ENCODE results near the gene CCND2.

- TF ChIP-seq, protein P1, sequence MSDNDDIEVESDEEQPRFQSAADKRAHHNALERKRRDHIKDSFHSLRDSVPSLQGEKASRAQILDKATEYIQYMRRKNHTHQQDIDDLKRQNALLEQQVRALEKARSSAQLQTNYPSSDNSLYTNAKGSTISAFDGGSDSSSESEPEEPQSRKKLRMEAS (CRISPR knock-in tag; IDR thresholded peaks at IDR 0.05): no peak
- no peak for TF ChIP-seq TEAD1 (CRISPR knock-in tag; IDR thresholded peaks at IDR 0.05)
- TF ChIP-seq, protein P2, sequence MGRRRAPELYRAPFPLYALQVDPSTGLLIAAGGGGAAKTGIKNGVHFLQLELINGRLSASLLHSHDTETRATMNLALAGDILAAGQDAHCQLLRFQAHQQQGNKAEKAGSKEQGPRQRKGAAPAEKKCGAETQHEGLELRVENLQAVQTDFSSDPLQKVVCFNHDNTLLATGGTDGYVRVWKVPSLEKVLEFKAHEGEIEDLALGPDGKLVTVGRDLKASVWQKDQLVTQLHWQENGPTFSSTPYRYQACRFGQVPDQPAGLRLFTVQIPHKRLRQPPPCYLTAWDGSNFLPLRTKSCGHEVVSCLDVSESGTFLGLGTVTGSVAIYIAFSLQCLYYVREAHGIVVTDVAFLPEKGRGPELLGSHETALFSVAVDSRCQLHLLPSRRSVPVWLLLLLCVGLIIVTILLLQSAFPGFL (CRISPR knock-in tag; IDR thresholded peaks at IDR 0.05; ENCODE audit: borderline replicate concordance): no peak
- TF ChIP-seq, protein P3, sequence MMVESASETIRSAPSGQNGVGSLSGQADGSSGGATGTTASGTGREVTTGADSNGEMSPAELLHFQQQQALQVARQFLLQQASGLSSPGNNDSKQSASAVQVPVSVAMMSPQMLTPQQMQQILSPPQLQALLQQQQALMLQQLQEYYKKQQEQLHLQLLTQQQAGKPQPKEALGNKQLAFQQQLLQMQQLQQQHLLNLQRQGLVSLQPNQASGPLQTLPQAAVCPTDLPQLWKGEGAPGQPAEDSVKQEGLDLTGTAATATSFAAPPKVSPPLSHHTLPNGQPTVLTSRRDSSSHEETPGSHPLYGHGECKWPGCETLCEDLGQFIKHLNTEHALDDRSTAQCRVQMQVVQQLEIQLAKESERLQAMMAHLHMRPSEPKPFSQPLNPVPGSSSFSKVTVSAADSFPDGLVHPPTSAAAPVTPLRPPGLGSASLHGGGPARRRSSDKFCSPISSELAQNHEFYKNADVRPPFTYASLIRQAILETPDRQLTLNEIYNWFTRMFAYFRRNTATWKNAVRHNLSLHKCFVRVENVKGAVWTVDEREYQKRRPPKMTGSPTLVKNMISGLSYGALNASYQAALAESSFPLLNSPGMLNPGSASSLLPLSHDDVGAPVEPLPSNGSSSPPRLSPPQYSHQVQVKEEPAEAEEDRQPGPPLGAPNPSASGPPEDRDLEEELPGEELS (CRISPR knock-in tag; IDR thresholded peaks at IDR 0.05): no peak
- TF ChIP-seq CTCF (IDR thresholded peaks at IDR 0.05): no peak
- no peak for TF ChIP-seq ATF1 (CRISPR knock-in tag; IDR thresholded peaks at IDR 0.05)
- no peak for TF ChIP-seq CBFB (CRISPR knock-in tag; IDR thresholded peaks at IDR 0.05; ENCODE audit: low read depth)
- TF ChIP-seq FOXJ3 (CRISPR knock-in tag; IDR thresholded peaks at IDR 0.05; ENCODE audit: borderline replicate concordance): no peak
- no peak for TF ChIP-seq ZNF121 (CRISPR knock-in tag; IDR thresholded peaks at IDR 0.05)
- TF ChIP-seq, protein P4, sequence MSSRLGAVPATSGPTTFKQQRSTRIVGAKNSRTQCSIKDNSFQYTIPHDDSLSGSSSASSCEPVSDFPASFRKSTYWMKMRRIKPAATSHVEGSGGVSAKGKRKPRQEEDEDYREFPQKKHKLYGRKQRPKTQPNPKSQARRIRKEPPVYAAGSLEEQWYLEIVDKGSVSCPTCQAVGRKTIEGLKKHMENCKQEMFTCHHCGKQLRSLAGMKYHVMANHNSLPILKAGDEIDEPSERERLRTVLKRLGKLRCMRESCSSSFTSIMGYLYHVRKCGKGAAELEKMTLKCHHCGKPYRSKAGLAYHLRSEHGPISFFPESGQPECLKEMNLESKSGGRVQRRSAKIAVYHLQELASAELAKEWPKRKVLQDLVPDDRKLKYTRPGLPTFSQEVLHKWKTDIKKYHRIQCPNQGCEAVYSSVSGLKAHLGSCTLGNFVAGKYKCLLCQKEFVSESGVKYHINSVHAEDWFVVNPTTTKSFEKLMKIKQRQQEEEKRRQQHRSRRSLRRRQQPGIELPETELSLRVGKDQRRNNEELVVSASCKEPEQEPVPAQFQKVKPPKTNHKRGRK (CRISPR knock-in tag; IDR thresholded peaks at IDR 0.05; ENCODE audit: borderline replicate concordance): no peak
- TF ChIP-seq ZNF416 (CRISPR knock-in tag; IDR thresholded peaks at IDR 0.05): no peak
- no peak for TF ChIP-seq TCF7 (CRISPR knock-in tag; IDR thresholded peaks at IDR 0.05; ENCODE audit: low read depth)
Observed at GRCh38 chr12:4320497-4320852, 46.9 kb downstream of the CCND2 start.
